GM12874 (cell line): ENCODE data around the gene SETBP1.

ENCODE experiments used
- CTCF ChIP-seq: IDR thresholded peaks from 2 replicates; pipeline ENCODE4 v1.5.1; 2011; ENCODE audit warnings: low read depth, mild to moderate bottlenecking, control low read depth, low read length, moderate library complexity; ENCODE audit not compliant: insufficient read depth

Gene SETBP1

GRCh38 chr18:44896846-44897245, 216.2 kb downstream of the SETBP1 start:
- no peak for TF ChIP-seq CTCF

- no peak for TF ChIP-seq CTCF
These were observed 216.7 kb downstream of the SETBP1 start for GRCh38 chr18:44897411-44897810.

GRCh38 chr18:44897816-44898215, 217.1 kb downstream of the SETBP1 start:
- no peak for TF ChIP-seq CTCF

- no peak for TF ChIP-seq CTCF
These were observed 217.8 kb downstream of the SETBP1 start for GRCh38 chr18:44898498-44898897.

- no peak for TF ChIP-seq CTCF
These were observed 219.1 kb downstream of the SETBP1 start for GRCh38 chr18:44899832-44900231.

- no peak for TF ChIP-seq CTCF
These were observed 219.9 kb downstream of the SETBP1 start for GRCh38 chr18:44900627-44901026.

GRCh38 chr18:44901283-44901682, 220.6 kb downstream of the SETBP1 start:
- TF ChIP-seq CTCF, result no peak

GRCh38 chr18:44903327-44903726, 222.6 kb downstream of the SETBP1 start:
- TF ChIP-seq CTCF, result no peak
